ENCODE results near the gene LHFPL2.

GRCh38 chr5:78577071-78577807 lies 71.3 kb downstream of the LHFPL2 start:
- no peak for TF ChIP-seq SP1 (IDR thresholded peaks at IDR 0.05; ENCODE audit: low read depth)
- no peak for TF ChIP-seq CTCF (IDR thresholded peaks at IDR 0.05 in 2 of 3, conservative IDR thresholded peaks at IDR 0.05 in 1 of 3; ENCODE audit: borderline replicate concordance in 1 of 3, insufficient read depth in 1 of 3, low read depth in 2 of 3, low read length in 2 of 3)
